ACC112 (cell line): ENCODE measurements around the gene TPRA1.

Experiments used
- H2AFZ ChIP-seq: fragments of 200-600 bp; sonication (generic); one replicate; pipeline ENCODE4 v1.6.0; 2017; ENCODE audit warnings: antibody characterized with exemption, low read length; ENCODE audit not compliant: unreplicated experiment
- H3K27ac ChIP-seq: fragments of 200-600 bp; sonication (generic); 2 replicates; pipeline ENCODE4 v1.5.1; 2014; ENCODE audit warnings: low read depth, mild to moderate bottlenecking, antibody characterized with exemption, low read length, moderate library complexity
- H3K27me3 ChIP-seq: fragments of 200-600 bp; sonication (generic); 2 replicates; pipeline ENCODE4 v1.6.1; 2014; ENCODE audit warnings: mild to moderate bottlenecking, antibody characterized with exemption, low read length, moderate library complexity, mixed read lengths; ENCODE audit not compliant: insufficient read depth
- H3K36me3 ChIP-seq: fragments of 200-600 bp; sonication (generic); 2 replicates; pipeline ENCODE4 v1.6.1; 2016; ENCODE audit warnings: mild to moderate bottlenecking, antibody characterized with exemption, low read length, moderate library complexity, mixed read lengths; ENCODE audit not compliant: insufficient read depth
- H3K4me1 ChIP-seq: fragments of 200-600 bp; sonication (generic); one replicate; pipeline ENCODE4 v1.6.1; 2016; ENCODE audit warnings: low read length, mixed read lengths; ENCODE audit not compliant: insufficient read depth, unreplicated experiment, control insufficient read depth
- H3K4me3 ChIP-seq: fragments of 200-600 bp; sonication (generic); 2 replicates; pipeline ENCODE4 v1.5.1; 2014; ENCODE audit warnings: mild to moderate bottlenecking, low read depth, low read length
- H3K79me2 ChIP-seq: fragments of 200-600 bp; sonication (generic); one replicate; pipeline ENCODE4 v1.6.0; 2016; ENCODE audit warnings: low read length; ENCODE audit not compliant: control insufficient read depth, unreplicated experiment, insufficient read depth

TPRA1 gene

GRCh38 chr3:127574880-127575878, 15.4 kb downstream of the TPRA1 start:
- H3K36me3 ChIP-seq = peaks cover 18% of the 10 kb centered on the region; the same call in 1 of the 2 replicates
- peaks cover 6% of the 10 kb centered on the region for H3K79me2 ChIP-seq
- no peak overlapping the region for H2AFZ ChIP-seq
- H3K27me3 ChIP-seq = no peaks in the 10 kb centered on the region
- no peak overlapping the region for H3K27ac ChIP-seq
- no peaks in the 10 kb centered on the region for H3K4me1 ChIP-seq
- H3K4me3 ChIP-seq = no peak overlapping the region

GRCh38 chr3:127573912-127574311, 16.6 kb downstream of the TPRA1 start:
- H3K36me3 ChIP-seq = peaks cover 14% of the 10 kb centered on the region; the same call in 1 of the 2 replicates
- no peak overlapping the region for H2AFZ ChIP-seq

GRCh38 chr3:127573401-127573800, 17.1 kb downstream of the TPRA1 start:
- H3K4me1 ChIP-seq = no peaks in the 10 kb centered on the region
- H3K27ac ChIP-seq = no peak overlapping the region
- peaks cover 14% of the 10 kb centered on the region; the same call in 1 of the 2 replicates for H3K36me3 ChIP-seq
- no peaks in the 10 kb centered on the region for H3K79me2 ChIP-seq
- H3K27me3 ChIP-seq = no peaks in the 10 kb centered on the region
- H3K4me3 ChIP-seq = no peak overlapping the region
- H2AFZ ChIP-seq = no peak overlapping the region

More at GRCh38 chr3:127573912-127574311, 16.6 kb downstream of the TPRA1 start:
- Histone ChIP-seq H3K79me2 (no peaks in the 10 kb centered on the region), H3K27me3 (no peaks in the 10 kb centered on the region), H3K4me1 (no peaks in the 10 kb centered on the region), H3K4me3 (no peak overlapping the region), H3K27ac (no peak overlapping the region)

GRCh38 chr3:127572735-127573134, 17.8 kb downstream of the TPRA1 start:
- Histone ChIP-seq H3K79me2 (no peaks in the 10 kb centered on the region), H3K4me1 (no peaks in the 10 kb centered on the region), H3K27ac (no peak overlapping the region), H3K4me3 (no peak overlapping the region), H3K36me3 (peaks cover 14% of the 10 kb centered on the region; the same call in 1 of the 2 replicates), H2AFZ (no peak overlapping the region), H3K27me3 (no peaks in the 10 kb centered on the region)

GRCh38 chr3:127572186-127572585, 18.3 kb downstream of the TPRA1 start:
- Histone ChIP-seq H3K27me3 (no peaks in the 10 kb centered on the region), H3K36me3 (peaks cover 14% of the 10 kb centered on the region; the same call in 1 of the 2 replicates), H3K4me1 (no peaks in the 10 kb centered on the region), H3K79me2 (no peaks in the 10 kb centered on the region), H3K4me3 (no peak overlapping the region), H3K27ac (no peak overlapping the region), H2AFZ (no peak overlapping the region)

- no peak overlapping the region for H3K4me3 ChIP-seq
- no peaks in the 10 kb centered on the region for H3K4me1 ChIP-seq
- H2AFZ ChIP-seq = no peak overlapping the region
- no peaks in the 10 kb centered on the region for H3K27me3 ChIP-seq
- peaks cover 14% of the 10 kb centered on the region; the same call in 1 of the 2 replicates for H3K36me3 ChIP-seq
- H3K27ac ChIP-seq = no peak overlapping the region
- H3K79me2 ChIP-seq = no peaks in the 10 kb centered on the region
Observed at GRCh38 chr3:127570520-127570919, 20.0 kb downstream of the TPRA1 start.

- Histone ChIP-seq H3K79me2 (no peaks in the 10 kb centered on the region), H3K27ac (no peak overlapping the region), H3K4me3 (no peak overlapping the region), H3K27me3 (no peaks in the 10 kb centered on the region), H3K36me3 (peaks cover 9% of the 10 kb centered on the region; the same call in 1 of the 2 replicates), H2AFZ (no peak overlapping the region), H3K4me1 (no peaks in the 10 kb centered on the region)
Observed at GRCh38 chr3:127569160-127569559, 21.4 kb downstream of the TPRA1 start.

GRCh38 chr3:127568586-127568985, 21.9 kb downstream of the TPRA1 start:
- Histone ChIP-seq H3K27ac (no peak overlapping the region), H3K4me3 (no peak overlapping the region), H3K36me3 (peaks cover 7% of the 10 kb centered on the region; the same call in 1 of the 2 replicates), H3K79me2 (no peaks in the 10 kb centered on the region), H2AFZ (no peak overlapping the region), H3K4me1 (no peaks in the 10 kb centered on the region), H3K27me3 (no peaks in the 10 kb centered on the region)

- H3K4me1 ChIP-seq = no peaks in the 10 kb centered on the region
- H3K27me3 ChIP-seq = no peaks in the 10 kb centered on the region
- H2AFZ ChIP-seq = no peak overlapping the region
- H3K36me3 ChIP-seq = peaks cover 3% of the 10 kb centered on the region; the same call in 1 of the 2 replicates
- H3K27ac ChIP-seq = no peak overlapping the region
- no peaks in the 10 kb centered on the region for H3K79me2 ChIP-seq
- no peak overlapping the region for H3K4me3 ChIP-seq
Observed at GRCh38 chr3:127566833-127567232, 23.7 kb downstream of the TPRA1 start.

- Histone ChIP-seq H3K4me3 (no peak overlapping the region), H3K4me1 (no peaks in the 10 kb centered on the region), H3K27me3 (no peaks in the 10 kb centered on the region), H2AFZ (no peak overlapping the region), H3K36me3 (peaks cover 2% of the 10 kb centered on the region; the same call in 1 of the 2 replicates), H3K27ac (no peak overlapping the region), H3K79me2 (no peaks in the 10 kb centered on the region)
Observed at GRCh38 chr3:127565711-127566110, 24.8 kb downstream of the TPRA1 start.
